HEK293 (cell line): ENCODE results near the gene GMCL1.
A peak's percentile ranks its signal among the peaks of the same experiment; 100 is the strongest.

Source experiments
- CTCF ChIA-PET: fragments of 350-600 bp; formaldehyde crosslinking; extraction: SDS; loops from one replicate; lab custom pipeline; 2021; ENCODE audit warnings: antibody characterized with exemption; lab: Yijun Ruan, JAX
- POLR2A ChIA-PET: fragments of 300-600 bp; formaldehyde crosslinking; extraction: SDS; loops from one replicate; lab custom pipeline; 2020; ENCODE audit warnings: antibody characterized with exemption, inconsistent platforms; lab: Yijun Ruan, JAX
- H3K27ac ChIP-seq: fragments of 200-500 bp; sonication (Bioruptor generic); 2 replicates; pipeline ENCODE4 v1.5.1; 2014; ENCODE audit warnings: low read depth, low read length, control low read depth, inconsistent platforms; ENCODE audit errors: extremely low read depth
- H3K36me3 ChIP-seq, 2 experiments: fragments of 200-500 bp in 1 of 2; sonication (Bioruptor generic) in 1 of 2; 1 replicate in 1 of 2; 2 replicates in 1 of 2; pipeline ENCODE4 v1.5.1; 2014 to 2017; ENCODE audit warnings: inconsistent platforms in 2 of 2, low read length in 2 of 2; ENCODE audit not compliant: control insufficient read depth in 2 of 2, insufficient read depth in 1 of 2
- H3K4me1 ChIP-seq: fragments of 200-500 bp; sonication (Bioruptor generic); 2 replicates; pipeline ENCODE4 v1.5.1; 2014; ENCODE audit warnings: mild to moderate bottlenecking, low read length, inconsistent platforms; ENCODE audit not compliant: control insufficient read depth, insufficient read depth
- H3K4me3 ChIP-seq: 2 replicates; pipeline ENCODE4 v1.5.1; 2011; ENCODE audit warnings: low read depth, mild to moderate bottlenecking, control low read depth, low read length, moderate library complexity
- H3K9me3 ChIP-seq: fragments of 200-500 bp; sonication (Bioruptor generic); 2 replicates; pipeline ENCODE4 v1.5.1; 2014; ENCODE audit warnings: low read depth, low read length, inconsistent platforms; ENCODE audit not compliant: control insufficient read depth, insufficient read depth
- CTCF ChIP-seq: fragments of 450-650 bp; formaldehyde crosslinking; IDR thresholded peaks from 2 replicates; pipeline ENCODE4 v1.5.1; 2016; ENCODE audit warnings: missing biosample characterization, missing genetic modification characterization
- GFI1B ChIP-seq: fragments of 450-650 bp; formaldehyde crosslinking; IDR thresholded peaks from 2 replicates; pipeline ENCODE4 v1.5.1; 2016; ENCODE audit warnings: missing biosample characterization, missing genetic modification characterization
- INSM2 ChIP-seq: fragments of 450-650 bp; formaldehyde crosslinking; IDR thresholded peaks from 2 replicates; pipeline ENCODE4 v1.5.1; 2016; ENCODE audit warnings: missing biosample characterization, missing genetic modification characterization
- KLF8 ChIP-seq: fragments of 450-650 bp; formaldehyde crosslinking; IDR thresholded peaks from 2 replicates; pipeline ENCODE4 v1.5.1; 2016; ENCODE audit warnings: missing biosample characterization, missing genetic modification characterization
- MYNN ChIP-seq: fragments of 450-650 bp; formaldehyde crosslinking; IDR thresholded peaks from 2 replicates; pipeline ENCODE4 v1.5.1; 2016; ENCODE audit warnings: missing biosample characterization, missing genetic modification characterization, borderline replicate concordance
- PRDM10 ChIP-seq: fragments of 450-650 bp; formaldehyde crosslinking; IDR thresholded peaks from 2 replicates; pipeline ENCODE4 v1.5.1; 2016; ENCODE audit warnings: missing biosample characterization, missing genetic modification characterization
- PRDM6 ChIP-seq: fragments of 450-650 bp; formaldehyde crosslinking; IDR thresholded peaks from 2 replicates; pipeline ENCODE4 v1.5.1; 2017; ENCODE audit warnings: missing biosample characterization, missing genetic modification characterization
- REST ChIP-seq: fragments of 450-650 bp; formaldehyde crosslinking; IDR thresholded peaks from 2 replicates; pipeline ENCODE4 v1.5.1; 2016; ENCODE audit warnings: missing biosample characterization, missing genetic modification characterization
- TCF7L2 ChIP-seq: IDR thresholded peaks from 2 replicates; pipeline ENCODE4 v1.6.1; 2011; ENCODE audit warnings: low read depth, mild to moderate bottlenecking, inconsistent platforms, low read length, moderate library complexity, borderline replicate concordance
- ZBTB8A ChIP-seq: fragments of 450-650 bp; formaldehyde crosslinking; IDR thresholded peaks from 2 replicates; pipeline ENCODE4 v1.5.1; 2016; ENCODE audit warnings: missing biosample characterization, missing genetic modification characterization
- ZNF26 ChIP-seq: fragments of 450-650 bp; formaldehyde crosslinking; IDR thresholded peaks from 2 replicates; pipeline ENCODE4 v1.5.1; 2016; ENCODE audit warnings: missing biosample characterization, missing genetic modification characterization
- ZNF391 ChIP-seq: fragments of 450-650 bp; formaldehyde crosslinking; IDR thresholded peaks from 2 replicates; pipeline ENCODE4 v1.5.1; 2016; ENCODE audit warnings: low read depth, missing biosample characterization, missing genetic modification characterization, borderline replicate concordance
- ZNF521 ChIP-seq: fragments of 450-650 bp; formaldehyde crosslinking; IDR thresholded peaks from 2 replicates; pipeline ENCODE4 v1.5.1; 2017; ENCODE audit warnings: missing biosample characterization, mild to moderate bottlenecking, missing genetic modification characterization
- ZNF610 ChIP-seq: fragments of 450-650 bp; formaldehyde crosslinking; IDR thresholded peaks from 2 replicates; pipeline ENCODE4 v1.5.1; 2016; ENCODE audit warnings: missing biosample characterization, missing genetic modification characterization, borderline replicate concordance
- ZNF639 ChIP-seq: fragments of 450-650 bp; formaldehyde crosslinking; IDR thresholded peaks from 2 replicates; pipeline ENCODE4 v1.5.1; 2016; ENCODE audit warnings: missing biosample characterization, missing genetic modification characterization
- ZNF654 ChIP-seq: fragments of 450-650 bp; formaldehyde crosslinking; IDR thresholded peaks from 2 replicates; pipeline ENCODE4 v1.5.1; 2016; ENCODE audit warnings: low read depth, missing biosample characterization, missing genetic modification characterization

GMCL1 gene

GRCh38 chr2:69816923-69817542 is 12.4 kb upstream of the GMCL1 start (continued):
- TF ChIP-seq CTCF (0 out of 2 replicates have a peak, but pooled peaks have one; percentile 44), ZNF654 (tag by site-specific recombination) (peak; percentile 56), ZNF639 (no peak), GFI1B (tag by site-specific recombination) (no peak)

- POLR2A ChIA-PET: interaction anchor here (1.2 to 1.3 kb wide), 2 partner anchors 76 to 93 kb away, joined by 4 read pairs; partner anchors contain the start of gene ANXA4
- TF ChIP-seq KLF8 (tag by site-specific recombination): no peak
- no peak for TF ChIP-seq MYNN
- 0 out of 2 replicates have a peak, but pooled peaks have one; percentile 51 for TF ChIP-seq PRDM10 (tag by site-specific recombination)
- peak; percentile 37; the same call in 1 of the 2 replicates for TF ChIP-seq TCF7L2
- no peak for TF ChIP-seq ZNF610
- TF ChIP-seq PRDM6: 0 out of 2 replicates have a peak, but pooled peaks have one; percentile 21
- TF ChIP-seq INSM2 (tag by site-specific recombination): no peak
- no peak for TF ChIP-seq ZNF391
- TF ChIP-seq ZNF521: no peak
- TF ChIP-seq ZNF26: no peak
- no peak for TF ChIP-seq REST
- no peak for TF ChIP-seq ZBTB8A (tag by site-specific recombination)
Observed at GRCh38 chr2:69817729-69818501, 11.5 kb upstream of the GMCL1 start.

More at GRCh38 chr2:69817729-69818501, 11.5 kb upstream of the GMCL1 start:
- Histone ChIP-seq H3K4me1 (peaks cover 7% of the 10 kb centered on the region), H3K4me3 (no peak overlapping the region), H3K9me3 (no peaks in the 10 kb centered on the region), H3K27ac (no peak overlapping the region), H3K36me3 (peaks cover 5 to 17% of the 10 kb centered on the region in 2 experiments; a peak in 2 of 3 replicates)
- CTCF ChIA-PET: interaction anchor here (0.6 to 10.7 kb wide), 16 partner anchors 8 to 467 kb away, joined by 3 to 215 read pairs (median 6); partner anchors contain the start of gene ANXA4
